ENCODE data around the gene CTSF.

Gene CTSF

DNA sequence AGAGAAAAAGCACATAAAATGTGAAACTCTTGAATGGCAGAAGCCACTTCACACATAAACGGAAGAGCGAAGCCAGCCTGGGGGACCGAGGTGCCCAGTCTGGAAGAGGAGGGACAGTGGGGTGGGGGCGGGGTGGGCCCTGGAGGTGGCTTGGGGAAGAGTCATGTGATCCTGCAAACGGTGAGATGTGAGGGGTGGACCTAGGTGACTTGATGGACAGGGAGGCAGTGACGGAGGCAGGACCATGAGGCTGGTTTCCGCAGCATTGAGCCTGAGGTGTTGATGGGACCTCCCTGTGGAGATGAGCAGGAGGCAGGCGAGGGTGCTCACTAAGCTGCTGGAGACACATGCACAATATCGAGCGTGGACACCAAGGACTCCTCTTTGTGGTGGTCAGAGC lies 39.3 kb downstream of the CTSF start:
- Histone ChIP-seq H3K9me3 (ENCODE audit: control insufficient read depth in 1 of 2, low read length in 2 of 2) (no peaks in the 10 kb centered on the region), H3K4me3 (ENCODE audit: low read depth in 1 of 2, low read length in 2 of 2) (no peak overlapping the region), H3K36me3 (ENCODE audit: control insufficient read depth in 1 of 2, insufficient read depth in 2 of 2, low read length in 2 of 2) (peaks cover 7 to 40% of the 10 kb centered on the region in 2 donors), H3K4me1 (ENCODE audit: control insufficient read depth in 1 of 2, insufficient read depth in 2 of 2, low read length in 2 of 2) (no peaks in the 10 kb centered on the region), H3K27ac (ENCODE audit: low read length) (no peak overlapping the region), H3K27me3 (ENCODE audit: low read depth, low read length) (no peaks in the 10 kb centered on the region)

GRCh38 chr11:66524304-66525040 lies 43.9 kb downstream of the CTSF start:
- Histone ChIP-seq H3K4me1 (ENCODE audit: control insufficient read depth in 1 of 2, insufficient read depth in 2 of 2, low read length in 2 of 2) (no peaks in the 10 kb centered on the region), H3K9me3 (ENCODE audit: control insufficient read depth in 1 of 2, low read length in 2 of 2) (no peaks in the 10 kb centered on the region), H3K36me3 (ENCODE audit: control insufficient read depth in 1 of 2, insufficient read depth in 2 of 2, low read length in 2 of 2) (peaks cover 33 to 55% of the 10 kb centered on the region in 2 donors), H3K4me3 (ENCODE audit: low read depth in 1 of 2, low read length in 2 of 2) (no peak overlapping the region), H3K27ac (ENCODE audit: low read length) (no peak overlapping the region), H3K27me3 (ENCODE audit: low read depth, low read length) (no peaks in the 10 kb centered on the region)

- no peaks in the 10 kb centered on the region for H3K27me3 ChIP-seq (ENCODE audit: low read depth, low read length)
- H3K4me3 ChIP-seq (ENCODE audit: low read depth in 1 of 2, low read length in 2 of 2) = no peak overlapping the region
- H3K36me3 ChIP-seq (ENCODE audit: control insufficient read depth in 1 of 2, insufficient read depth in 2 of 2, low read length in 2 of 2) = peaks cover 33 to 57% of the 10 kb centered on the region in 2 donors
- H3K9me3 ChIP-seq (ENCODE audit: control insufficient read depth in 1 of 2, low read length in 2 of 2) = no peaks in the 10 kb centered on the region
- no peak overlapping the region for H3K27ac ChIP-seq (ENCODE audit: low read length)
- H3K4me1 ChIP-seq (ENCODE audit: control insufficient read depth in 1 of 2, insufficient read depth in 2 of 2, low read length in 2 of 2) = no peaks in the 10 kb centered on the region
These were observed 44.8 kb downstream of the CTSF start for GRCh38 chr11:66523611-66524010.
